HG03432 (cell line): Measurements from ENCODE around the gene PSG1.
"Not testable (repeated sequence)": the region's sequence is repeated elsewhere in the genome, so short reads cannot be mapped to it uniquely, and the experiment has no call there.

Source experiments
- ATAC-seq: cut with Tn5 transposase; IDR thresholded peaks from one replicate; pipeline ENCODE4 v1.9.1; 2021; ENCODE audit warnings: mild to moderate bottlenecking, moderate library complexity; ENCODE audit not compliant: unreplicated experiment

Gene PSG1

GRCh38 chr19:42879613-42880012, at the start of gene PSG1:
TSS of gene PSG1 (minus strand) at chr19:42879713. CDS start at chr19:42879581, 132 bp downstream.
- ATAC-seq = no peak

DNA sequence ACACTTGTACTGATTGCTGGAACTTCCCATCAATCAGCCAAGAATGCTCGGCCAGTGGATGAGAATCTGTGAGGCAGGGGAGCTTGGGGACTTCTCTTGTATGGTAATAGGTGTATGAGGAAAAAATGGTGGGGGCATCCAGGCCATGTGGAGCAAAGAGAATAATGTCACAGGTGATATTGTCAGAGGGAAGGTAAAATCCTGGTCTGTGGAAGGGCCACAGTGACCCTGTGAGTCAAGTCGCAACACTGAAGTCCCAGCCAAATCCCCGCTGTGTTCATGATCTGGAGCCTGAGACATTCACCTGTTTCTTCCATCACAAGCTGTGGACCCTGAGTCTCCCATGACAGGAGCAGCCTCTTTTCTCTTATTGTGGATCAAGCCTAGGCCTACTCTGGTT, 49.4 kb upstream of the PSG1 start:
- no peak for ATAC-seq

GRCh38 chr19:42926781-42927180, 47.3 kb upstream of the PSG1 start:
- ATAC-seq = no peak

DNA sequence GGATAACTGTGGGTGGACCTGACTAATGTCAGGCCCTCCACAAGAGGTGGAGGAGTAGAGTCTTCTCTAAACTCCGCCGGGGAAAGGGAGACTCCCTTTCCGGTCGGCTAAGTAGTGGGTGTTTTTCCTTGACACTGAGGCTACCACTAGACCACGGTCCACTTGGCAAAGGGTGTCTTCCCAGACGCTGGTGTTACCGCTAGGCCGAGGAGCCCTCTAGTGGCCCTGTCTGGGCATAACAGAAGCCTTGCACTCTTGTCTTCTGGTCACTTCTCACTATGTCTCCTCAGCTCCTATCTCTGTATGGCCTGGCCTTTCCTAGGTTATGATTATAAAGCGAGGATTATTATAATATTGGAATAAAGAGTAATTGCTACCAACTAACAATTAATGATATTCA, 43.6 kb upstream of the PSG1 start:
- ATAC-seq = not testable (repeated sequence)

DNA sequence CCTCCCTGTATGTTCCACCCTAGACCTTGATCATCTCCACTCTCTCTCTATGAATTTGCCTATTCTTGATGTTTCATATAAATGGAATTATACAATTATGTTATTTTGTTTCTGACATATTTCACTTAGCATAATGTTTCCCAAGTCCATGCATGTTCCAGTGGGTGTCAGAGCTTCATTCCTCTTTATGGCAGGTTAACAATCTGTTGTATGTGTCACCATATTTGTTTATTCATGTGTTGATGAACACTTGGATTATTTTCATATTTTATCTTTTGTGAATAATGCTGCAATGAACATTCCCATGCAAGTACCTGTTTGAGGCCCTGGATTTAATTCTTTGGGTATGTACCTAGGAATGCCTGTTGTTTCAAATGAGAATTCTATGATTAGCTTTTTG, 41.5 kb upstream of the PSG1 start:
- ATAC-seq = not testable (repeated sequence)

- no peak for ATAC-seq
Measured at GRCh38 chr19:42919757-42920079, 40.2 kb upstream of the PSG1 start.

DNA sequence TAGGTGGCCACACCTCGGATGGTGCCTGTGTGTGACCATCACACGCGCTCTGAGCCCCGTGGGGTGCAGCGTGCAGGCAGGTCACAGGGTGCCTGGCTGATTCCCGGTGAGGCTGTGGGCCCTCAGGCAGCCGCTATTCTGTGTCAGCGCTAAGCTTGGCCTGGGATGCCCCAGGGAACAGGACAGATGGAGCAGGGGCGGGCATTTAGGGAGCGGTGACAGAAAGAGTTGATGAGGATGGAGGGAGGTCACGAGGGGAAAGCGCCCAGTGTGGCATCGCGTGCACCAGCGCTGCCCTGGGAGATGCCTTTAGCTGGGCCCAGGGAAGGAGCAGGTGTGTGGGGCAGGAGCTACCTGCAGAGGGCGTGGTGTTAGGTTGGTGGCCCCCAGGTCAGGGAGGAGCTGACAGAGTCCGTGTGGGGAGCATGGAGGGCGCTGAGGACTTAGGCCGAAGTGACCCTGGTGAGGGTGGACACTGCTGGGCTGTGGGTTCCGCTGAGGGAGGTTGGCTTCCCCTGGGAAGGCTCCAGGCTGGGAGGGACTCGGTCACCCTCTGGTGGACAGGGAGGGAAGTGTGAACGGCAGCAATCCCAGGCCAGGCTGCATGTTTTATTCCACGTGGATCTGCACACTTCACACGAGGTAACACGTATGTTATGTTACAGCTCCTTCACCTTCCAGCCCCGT, 39.7 kb upstream of the PSG1 start:
- not testable (repeated sequence) for ATAC-seq

DNA sequence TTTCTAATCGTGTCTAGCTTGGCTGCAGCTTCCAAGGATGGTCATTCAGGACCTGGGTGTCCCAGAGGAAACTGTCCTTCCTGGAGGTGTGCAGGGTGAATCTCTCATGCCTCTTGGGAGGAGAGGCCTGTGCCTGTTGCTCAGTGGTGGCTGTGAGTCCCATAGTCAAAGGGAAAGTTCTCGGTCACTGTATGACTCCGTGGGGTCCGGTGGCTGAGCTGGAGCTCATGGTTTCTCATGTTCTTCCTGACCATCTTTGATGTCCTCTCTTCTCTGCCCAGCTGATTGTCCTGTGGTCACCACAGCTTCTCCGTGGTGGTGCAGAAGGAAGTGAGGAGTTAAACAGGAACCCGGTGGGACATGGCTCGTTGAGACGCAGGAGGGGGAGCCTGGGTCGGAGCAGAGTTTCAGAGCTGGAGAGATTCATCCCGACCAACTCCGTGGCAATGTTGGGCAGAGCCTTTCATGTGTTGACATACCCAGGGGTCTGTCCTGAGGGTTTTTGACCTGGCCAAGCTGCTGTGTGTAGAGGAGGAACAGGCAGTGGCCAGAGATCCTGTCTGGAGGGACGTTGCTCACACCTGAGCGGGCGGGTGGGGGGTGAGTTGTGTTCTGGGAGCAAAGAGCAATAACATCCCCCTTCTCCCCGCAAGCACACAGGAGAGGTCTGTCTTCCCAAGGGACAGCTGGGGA, 39.0 kb upstream of the PSG1 start:
- ATAC-seq = not testable (repeated sequence)

DNA sequence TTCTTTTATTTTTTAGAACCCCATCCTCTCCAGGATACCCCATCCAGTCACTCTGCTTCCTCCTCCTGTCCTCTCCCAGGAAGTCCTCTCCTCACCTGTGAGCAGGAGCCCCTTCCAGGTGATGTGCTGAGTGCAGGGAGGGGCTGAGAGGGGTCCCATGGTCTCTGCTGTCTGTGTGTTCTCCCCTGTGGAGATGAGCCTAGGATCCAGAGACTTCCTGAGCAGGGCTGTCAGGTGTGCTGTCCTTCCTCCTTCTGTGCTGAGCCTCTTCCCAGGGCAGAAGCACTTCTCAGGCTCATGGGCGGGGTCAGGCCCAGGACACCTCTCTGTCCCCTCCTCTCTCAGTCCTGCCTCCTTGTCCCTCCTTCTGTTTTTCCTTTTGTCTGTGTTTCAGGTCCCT, 38.1 kb upstream of the PSG1 start, which contains the start of gene PSG6:
Gene PSG6, minus strand, starts transcription at position 261 of the 400 bp plus-strand sequence. Its CDS starts 102 bp downstream, at position 159.
- ATAC-seq = not testable (repeated sequence)

GRCh38 chr19:42916931-42917330, 37.4 kb upstream of the PSG1 start:
- ATAC-seq = not testable (repeated sequence)

- ATAC-seq = not testable (repeated sequence)
Measured at GRCh38 chr19:42913516-42913915, 34.0 kb upstream of the PSG1 start.

DNA sequence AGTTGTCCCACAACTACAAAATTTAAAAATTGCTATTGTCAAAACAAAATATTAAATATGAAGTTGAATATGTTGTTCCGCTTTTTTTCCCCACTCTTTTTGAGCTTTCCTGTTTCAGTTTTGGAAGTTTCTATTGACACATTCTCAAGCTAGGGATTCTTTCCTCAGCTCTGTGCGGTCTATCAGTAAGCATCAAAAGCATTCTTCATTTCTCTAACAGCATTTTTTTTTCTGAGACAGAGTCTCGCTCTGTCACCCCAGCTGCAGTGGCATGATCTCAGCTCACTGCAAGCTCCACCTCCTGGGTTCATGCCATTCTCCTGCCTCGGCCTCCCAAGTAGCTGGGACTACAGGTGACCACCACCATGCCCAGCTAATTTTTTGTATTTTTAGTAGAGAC, 33.4 kb upstream of the PSG1 start:
- not testable (repeated sequence) for ATAC-seq

- not testable (repeated sequence) for ATAC-seq
Measured at GRCh38 chr19:42911731-42912130, 32.2 kb upstream of the PSG1 start.

GRCh38 chr19:42906162-42906561, 26.6 kb upstream of the PSG1 start:
- ATAC-seq = not testable (repeated sequence)

GRCh38 chr19:42900561-42900960, 21.0 kb upstream of the PSG1 start:
- not testable (repeated sequence) for ATAC-seq

- ATAC-seq = not testable (repeated sequence)
Measured at GRCh38 chr19:42899674-42900073, 20.2 kb upstream of the PSG1 start.

- not testable (repeated sequence) for ATAC-seq
Measured at GRCh38 chr19:42899110-42899509, 19.6 kb upstream of the PSG1 start.

GRCh38 chr19:42898656-42899055, 19.1 kb upstream of the PSG1 start:
- not testable (repeated sequence) for ATAC-seq

- not testable (repeated sequence) for ATAC-seq
Measured at GRCh38 chr19:42897729-42898128, 18.2 kb upstream of the PSG1 start.

DNA sequence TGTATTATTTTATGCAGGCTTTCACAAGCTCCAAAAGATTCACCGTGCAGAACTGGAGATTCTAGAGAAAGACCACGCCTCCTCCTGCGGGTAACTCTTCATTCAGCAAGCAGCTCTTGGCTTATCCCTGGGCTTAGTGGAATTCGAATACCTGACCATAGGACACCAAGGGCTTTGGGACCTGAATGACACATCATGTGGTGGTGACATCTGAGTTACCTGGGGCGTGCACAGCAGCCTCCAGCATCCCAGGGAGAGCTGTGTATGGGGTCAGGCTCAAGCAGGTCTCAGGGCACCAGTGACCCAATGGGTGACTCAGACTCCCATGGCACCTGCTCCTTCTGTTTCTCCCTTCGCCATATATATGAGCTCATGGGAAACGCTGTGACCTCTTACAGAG, 10.9 kb upstream of the PSG1 start:
- ATAC-seq = not testable (repeated sequence)

DNA sequence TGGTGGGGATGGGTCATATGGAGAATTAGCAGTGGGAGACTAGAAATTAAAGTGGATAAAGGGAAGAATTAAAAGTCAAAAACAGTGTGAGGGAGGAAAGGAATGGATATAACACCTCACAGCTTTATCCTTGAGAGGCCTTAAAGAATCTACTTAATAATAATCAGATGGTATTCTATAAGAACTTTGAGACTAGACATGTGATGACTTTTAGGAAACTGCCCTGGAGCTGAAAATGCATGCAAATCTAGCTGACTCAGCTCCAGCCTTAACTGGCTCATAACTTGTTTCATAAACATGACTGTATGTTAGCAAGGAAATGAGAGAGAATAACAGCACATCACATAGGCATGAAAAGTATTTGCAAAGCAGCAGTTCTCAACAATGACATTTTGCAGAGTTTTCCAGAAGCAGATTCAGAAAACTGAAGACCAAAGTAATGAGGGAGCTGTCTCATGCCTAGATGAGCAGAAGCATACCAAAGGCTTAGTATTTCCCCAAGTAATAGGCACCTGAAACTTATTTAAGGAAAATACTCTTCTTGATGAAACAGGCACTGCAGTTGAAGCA, 8.4 kb upstream of the PSG1 start:
- ATAC-seq = not testable (repeated sequence)

GRCh38 chr19:42882730-42883129, 3.2 kb upstream of the PSG1 start:
- not testable (repeated sequence) for ATAC-seq
